GM18873 (cell line): ENCODE measurements around the gene RFPL2.

ENCODE experiments used
- ATAC-seq: cut with Tn5 transposase; IDR thresholded peaks from one replicate; pipeline ENCODE4 v1.9.1; 2021; ENCODE audit warnings: mild to moderate bottlenecking, moderate library complexity, moderate number of reproducible peaks; ENCODE audit not compliant: unreplicated experiment, low FRiP score

RFPL2 gene

DNA sequence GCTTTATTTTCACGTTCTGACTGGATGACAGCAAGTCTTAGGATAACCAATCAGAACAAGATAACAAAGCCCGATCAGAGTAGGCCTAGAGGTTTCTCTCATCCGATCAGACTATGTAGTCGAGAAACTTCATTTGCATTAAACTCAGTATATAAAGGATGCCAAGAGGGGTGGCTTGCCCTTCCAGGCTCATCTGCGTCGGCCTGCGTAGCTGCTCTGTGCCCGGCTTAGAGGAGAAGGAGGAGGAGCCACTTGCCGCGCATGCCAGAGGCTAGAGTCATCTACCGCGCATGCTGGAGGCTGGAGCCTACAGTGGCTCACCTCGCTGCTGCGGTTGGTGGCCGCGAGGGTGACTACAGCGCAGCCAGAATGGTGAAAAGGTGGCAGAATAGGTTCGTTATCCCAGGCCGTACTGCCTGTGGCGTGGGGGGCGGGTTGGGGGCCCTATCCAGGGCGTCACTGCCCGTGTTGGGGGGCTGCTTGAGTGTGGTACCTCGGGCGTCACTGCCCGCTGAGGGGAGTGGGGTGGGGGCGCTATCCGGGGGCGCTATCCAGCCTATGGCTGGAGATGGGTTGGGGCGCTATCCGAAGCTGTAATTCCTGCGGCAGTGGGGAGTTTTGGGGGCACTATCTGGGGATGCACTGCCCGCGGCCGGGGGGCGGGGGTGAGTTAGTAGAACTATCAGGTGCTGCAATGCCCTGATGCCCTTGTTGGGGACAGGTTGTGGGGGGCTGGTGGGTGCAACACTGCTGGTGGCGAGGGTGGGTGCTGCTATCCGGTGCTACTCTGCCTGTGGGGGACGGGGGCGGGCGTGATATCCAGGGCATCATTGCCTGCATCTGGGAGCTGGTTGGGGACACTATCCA, at the start of gene RFPL2:
RFPL2 (minus strand) TSS at position 218 of the 867 bp plus-strand sequence. CDS start 2,622 bp downstream, outside the sequence.
- no peak for ATAC-seq

DNA sequence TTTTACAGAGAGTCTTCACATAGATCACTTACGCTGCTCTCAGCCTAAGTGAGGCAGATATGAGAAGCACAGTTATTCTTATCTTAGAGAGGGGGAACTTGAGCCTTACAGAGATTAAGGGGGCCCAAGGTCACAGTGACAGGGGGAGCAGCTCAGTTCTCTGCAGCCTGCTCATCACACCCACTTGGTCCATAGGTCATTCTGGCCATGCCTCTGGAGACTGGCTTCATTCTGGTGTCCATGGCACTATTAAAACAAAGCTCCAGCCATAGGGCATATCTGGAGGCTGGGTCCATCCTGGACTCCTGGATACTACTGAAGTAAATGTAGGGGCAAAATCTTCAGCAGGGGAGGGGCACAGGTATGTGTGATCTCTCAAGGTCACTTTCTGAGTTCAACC, 44.4 kb upstream of the RFPL2 start:
- ATAC-seq = no peak

GRCh38 chr22:32248276-32248675, 43.4 kb upstream of the RFPL2 start:
- no peak for ATAC-seq

DNA sequence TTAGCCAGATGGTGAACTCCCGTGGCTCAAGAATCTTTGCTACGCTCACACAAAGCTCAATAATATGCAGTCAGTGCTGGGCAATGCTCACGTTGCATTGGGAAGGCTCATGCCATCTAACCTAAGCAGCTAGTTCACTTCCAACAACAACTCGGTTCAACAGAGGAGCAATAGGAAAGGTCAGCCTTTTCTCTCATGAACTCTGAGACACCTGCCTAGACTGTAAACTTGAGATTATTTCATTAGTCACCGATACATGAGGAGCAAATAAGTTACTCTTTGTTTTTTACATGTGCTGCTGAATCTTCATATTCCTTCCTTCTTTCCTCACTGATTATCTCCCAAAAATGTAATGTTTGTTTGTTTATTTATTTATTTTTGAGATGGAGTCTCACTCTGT, 41.3 kb upstream of the RFPL2 start:
- ATAC-seq = no peak

DNA sequence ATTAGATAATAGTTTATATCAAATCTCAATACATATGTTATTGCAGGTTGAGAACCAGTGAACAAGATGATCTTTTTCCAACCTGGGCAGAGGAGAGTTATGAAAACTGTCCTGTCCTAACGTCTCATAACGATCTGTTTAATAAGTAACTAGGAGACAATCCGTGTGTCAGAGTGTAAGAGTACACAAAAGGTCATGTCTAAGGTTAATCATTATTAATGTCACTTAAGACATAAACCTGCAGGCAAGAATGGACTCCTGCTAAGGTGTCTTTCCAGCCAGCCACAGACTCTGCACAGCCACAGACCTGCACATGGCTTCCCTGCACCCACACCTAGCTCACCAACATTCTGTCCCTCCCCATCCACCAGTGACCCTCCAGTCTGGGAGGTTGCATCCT, 40.2 kb upstream of the RFPL2 start:
- no peak for ATAC-seq

DNA sequence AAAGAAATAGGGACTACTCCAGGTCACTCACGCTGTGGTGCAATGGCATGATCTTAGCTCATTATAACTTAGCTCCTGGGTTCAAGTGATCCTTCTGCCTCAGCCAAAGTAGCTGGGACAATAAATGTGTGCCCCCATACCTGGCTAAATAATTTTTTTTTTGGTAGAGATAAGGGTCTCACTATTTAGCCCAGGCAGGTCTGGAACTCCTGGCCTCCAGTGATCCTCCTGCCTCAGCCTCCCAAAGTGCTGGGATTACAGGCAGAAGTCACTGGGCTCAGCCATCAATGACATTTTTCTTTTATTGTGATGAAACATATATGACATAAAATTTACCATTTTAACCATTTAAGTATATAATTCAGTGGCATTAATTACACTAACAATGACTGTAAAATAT, 39.7 kb upstream of the RFPL2 start:
- no peak for ATAC-seq

DNA sequence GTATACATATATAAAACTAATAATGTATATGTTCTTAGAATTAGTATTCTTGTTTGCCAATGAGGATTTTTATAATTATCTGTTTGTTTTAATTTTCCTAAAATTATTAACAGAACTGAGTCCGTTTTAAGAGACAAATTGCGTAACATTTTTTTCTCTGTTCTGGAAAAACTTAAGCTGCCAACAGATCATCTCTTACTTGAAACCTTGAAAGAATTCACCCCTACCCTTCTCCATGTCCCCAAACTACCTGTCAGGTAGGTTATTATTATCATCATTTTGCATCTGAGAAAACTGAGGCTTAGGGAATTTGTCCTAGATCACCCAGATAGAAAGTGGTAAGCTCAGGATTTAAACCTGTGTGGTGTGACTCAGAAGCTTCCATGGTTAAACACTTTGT, 35.6 kb upstream of the RFPL2 start:
- ATAC-seq = no peak

GRCh38 chr22:32237906-32238305, 33.0 kb upstream of the RFPL2 start:
- no peak for ATAC-seq

GRCh38 chr22:32236970-32237369, 32.1 kb upstream of the RFPL2 start:
- ATAC-seq = no peak

DNA sequence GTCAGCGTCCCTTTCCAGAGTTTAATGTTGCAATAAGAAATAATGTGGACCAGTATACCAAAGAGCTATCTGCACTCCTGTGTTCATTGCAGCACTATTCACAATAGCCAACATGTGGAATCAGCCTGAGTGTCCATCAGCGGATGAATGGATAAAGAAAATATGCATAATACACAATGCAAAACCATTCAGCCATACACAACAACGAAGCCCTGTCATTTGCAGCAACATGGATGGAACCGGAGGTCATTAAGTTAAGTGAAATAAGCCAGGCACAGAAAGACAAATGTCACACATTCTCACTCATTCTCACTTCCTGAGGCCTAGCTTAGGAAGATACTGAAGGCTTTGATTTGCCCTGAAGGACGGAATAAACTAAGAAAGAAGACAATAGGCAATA, 28.2 kb upstream of the RFPL2 start:
- ATAC-seq = no peak

- ATAC-seq = no peak
Observed at GRCh38 chr22:32232191-32232830, 27.4 kb upstream of the RFPL2 start.

DNA sequence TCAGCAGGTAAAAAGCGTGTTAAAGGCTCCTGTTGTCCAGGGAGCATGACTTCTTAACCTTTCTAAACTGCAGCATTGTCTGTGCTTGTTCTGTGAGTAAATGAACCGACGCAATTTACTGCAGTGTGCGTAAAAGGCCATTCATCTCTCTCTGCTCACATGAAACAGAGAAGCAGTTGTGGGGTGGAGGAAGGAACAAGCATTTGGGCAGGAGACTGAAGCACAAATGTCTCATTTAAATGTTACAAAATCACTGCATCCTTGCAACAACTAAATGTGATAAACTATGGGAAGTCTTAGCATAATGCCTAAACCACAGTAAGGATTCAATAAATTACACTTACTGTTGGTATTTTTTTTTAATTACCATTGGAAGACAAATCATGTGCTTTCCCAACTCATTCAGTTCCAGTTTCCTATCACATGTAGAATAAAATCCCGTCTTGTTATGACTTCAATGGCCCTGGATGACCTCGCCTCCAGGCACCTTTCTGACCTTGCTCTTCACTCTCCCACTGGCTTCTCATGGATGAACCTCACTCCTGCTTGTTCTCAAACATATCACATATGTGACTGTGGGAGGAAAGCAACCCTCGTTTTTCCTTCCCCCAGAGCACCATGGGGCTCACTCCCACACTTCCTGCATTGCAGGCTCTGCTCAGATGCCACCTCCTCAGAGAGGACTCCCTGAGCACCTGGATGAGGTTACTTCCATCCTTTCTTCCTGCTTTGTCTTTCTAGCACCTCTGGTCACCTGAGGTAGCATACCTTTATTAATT, 21.6 kb upstream of the RFPL2 start:
- ATAC-seq = no peak

- no peak for ATAC-seq
Observed at GRCh38 chr22:32222991-32223390, 18.1 kb upstream of the RFPL2 start.

GRCh38 chr22:32219026-32219425, 14.2 kb upstream of the RFPL2 start:
- no peak for ATAC-seq

DNA sequence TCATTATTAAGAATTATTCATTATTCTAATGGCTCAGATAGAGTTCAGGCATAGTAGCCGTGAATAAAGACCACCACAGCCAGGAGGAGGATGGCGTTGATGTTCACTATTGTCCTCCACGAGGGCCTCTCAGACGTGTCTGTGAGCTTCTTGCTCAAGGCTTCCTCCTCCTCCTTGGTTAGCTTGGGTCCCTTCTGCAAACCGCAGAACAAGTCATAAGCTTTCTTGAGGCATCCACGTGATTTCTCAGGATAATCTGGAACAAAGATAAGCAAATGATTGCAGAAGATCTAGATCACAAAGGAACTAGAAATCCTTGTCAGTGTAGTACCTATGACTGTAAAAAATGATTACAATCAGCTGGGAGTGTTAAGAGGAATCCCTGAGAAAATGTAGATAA, 13.6 kb upstream of the RFPL2 start:
- no peak for ATAC-seq

- ATAC-seq = no peak
Observed at GRCh38 chr22:32217465-32217864, 12.6 kb upstream of the RFPL2 start.

- ATAC-seq = no peak
Observed at GRCh38 chr22:32216911-32217310, 12.0 kb upstream of the RFPL2 start.

DNA sequence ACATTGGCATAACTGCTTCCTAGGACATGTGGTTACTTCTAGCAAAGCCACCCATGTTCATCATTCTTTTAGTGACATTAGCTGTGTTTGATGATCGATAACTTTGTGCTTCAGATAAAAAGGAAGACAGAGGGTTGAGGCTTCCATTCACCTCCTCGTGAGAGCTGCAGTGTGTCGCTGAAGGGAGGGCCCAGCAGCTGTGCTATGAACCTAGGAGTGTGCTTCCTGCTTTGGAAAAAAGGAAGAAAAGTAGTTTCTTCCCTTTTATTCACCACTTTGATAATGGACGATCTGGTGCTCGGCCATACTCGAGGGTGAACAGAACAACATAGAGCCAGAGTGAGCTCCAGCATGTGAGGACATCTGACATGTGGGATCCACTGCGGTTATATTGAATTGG, 6.1 kb upstream of the RFPL2 start:
- ATAC-seq = no peak

GRCh38 chr22:32208681-32209080, 3.8 kb upstream of the RFPL2 start:
- no peak for ATAC-seq

DNA sequence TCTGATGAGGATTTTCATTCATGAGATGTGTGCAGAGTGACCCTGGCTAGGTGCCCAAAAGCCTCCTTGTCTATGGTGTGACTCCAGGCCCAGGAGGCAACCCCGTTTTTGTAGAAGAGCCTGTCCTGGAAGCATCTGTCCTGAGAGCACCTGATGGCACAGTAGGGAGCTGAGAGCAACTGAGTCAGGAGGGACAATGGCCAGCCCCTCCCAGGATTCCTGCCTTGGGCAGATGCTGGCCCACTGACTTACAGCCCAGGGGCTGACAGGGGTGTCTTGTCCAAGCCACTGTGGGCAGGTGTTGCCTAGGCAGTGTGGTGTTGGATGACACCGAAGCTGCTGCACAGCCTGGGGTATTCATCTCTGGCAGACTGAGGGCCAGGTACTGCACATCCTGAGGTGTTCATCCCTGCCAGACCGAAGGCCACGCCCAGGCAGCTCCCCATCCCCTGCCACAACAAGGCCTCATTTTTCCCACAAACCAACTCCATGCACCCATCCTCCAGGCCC, 3.2 kb upstream of the RFPL2 start:
- no peak for ATAC-seq
